Muscle layer of colon (tissue), 2 donors: ENCODE data around the gene IFI44L.

Experiments used
- H3K27ac ChIP-seq: one replicate; pipeline ENCODE4 v1.7.0; 2013; ENCODE audit warnings: low read depth, mild to moderate bottlenecking, low read length, moderate library complexity
- H3K27me3 ChIP-seq, 2 donors: one replicate each; pipeline ENCODE4 v1.7.0; 2013; ENCODE audit warnings: low read length in 2 of 2, mild to moderate bottlenecking in 2 of 2; ENCODE audit not compliant: insufficient read depth in 2 of 2, control insufficient read depth in 1 of 2
- H3K36me3 ChIP-seq: one replicate; pipeline ENCODE4 v1.7.0; 2013; ENCODE audit warnings: mild to moderate bottlenecking, low read length; ENCODE audit not compliant: insufficient read depth
- H3K4me1 ChIP-seq: one replicate; pipeline ENCODE4 v1.7.0; 2013; ENCODE audit warnings: mild to moderate bottlenecking, low read length; ENCODE audit not compliant: insufficient read depth
- H3K4me3 ChIP-seq, 2 donors: one replicate each; pipeline ENCODE4 v1.7.0; 2013; ENCODE audit warnings: low read length in 2 of 2, low read depth in 1 of 2, mild to moderate bottlenecking in 1 of 2, moderate library complexity in 1 of 2
- H3K9ac ChIP-seq: one replicate; pipeline ENCODE4 v1.7.0; 2013; ENCODE audit warnings: low read length
- H3K9me3 ChIP-seq: one replicate; pipeline ENCODE4 v1.7.0; 2013; ENCODE audit warnings: mild to moderate bottlenecking, low read length
- donor health status: abdominal sarcoma.
- donor health status: Adenocarcinoma of cecum.

Gene IFI44L

GRCh38 chr1:78668427-78668826 is 48.2 kb downstream of the IFI44L start:
- Histone ChIP-seq H3K9ac (no peak overlapping the region), H3K27ac (no peak overlapping the region), H3K36me3 (no peaks in the 10 kb centered on the region), H3K27me3 (no peaks in the 10 kb centered on the region), H3K4me3 (no peak overlapping the region), H3K4me1 (no peaks in the 10 kb centered on the region), H3K9me3 (no peaks in the 10 kb centered on the region)

- Histone ChIP-seq H3K4me3 (no peak overlapping the region), H3K27ac (no peak overlapping the region), H3K36me3 (no peaks in the 10 kb centered on the region), H3K9ac (no peak overlapping the region), H3K9me3 (no peaks in the 10 kb centered on the region), H3K27me3 (no peaks in the 10 kb centered on the region), H3K4me1 (no peaks in the 10 kb centered on the region)
Measured at GRCh38 chr1:78672428-78672827, 52.2 kb downstream of the IFI44L start.

- Histone ChIP-seq H3K27ac (no peak overlapping the region), H3K27me3 (no peaks in the 10 kb centered on the region), H3K36me3 (no peaks in the 10 kb centered on the region), H3K9me3 (no peaks in the 10 kb centered on the region), H3K4me3 (no peak overlapping the region), H3K9ac (no peak overlapping the region), H3K4me1 (no peaks in the 10 kb centered on the region)
Measured at GRCh38 chr1:78673120-78673519, 52.9 kb downstream of the IFI44L start.

- H3K27ac ChIP-seq, result no peak overlapping the region
- H3K9ac ChIP-seq, result no peak overlapping the region
- no peak overlapping the region for H3K4me3 ChIP-seq
Measured at GRCh38 chr1:78676347-78676982, 56.2 kb downstream of the IFI44L start.

GRCh38 chr1:78676993-78677392 is 56.7 kb downstream of the IFI44L start:
- Histone ChIP-seq H3K9me3 (no peaks in the 10 kb centered on the region), H3K27me3 (no peaks in the 10 kb centered on the region), H3K36me3 (no peaks in the 10 kb centered on the region), H3K4me3 (no peak overlapping the region), H3K9ac (no peak overlapping the region), H3K27ac (no peak overlapping the region), H3K4me1 (no peaks in the 10 kb centered on the region)

More at GRCh38 chr1:78676347-78676982, 56.2 kb downstream of the IFI44L start:
- no peaks in the 10 kb centered on the region for H3K4me1 ChIP-seq
- H3K9me3 ChIP-seq, result no peaks in the 10 kb centered on the region
- H3K36me3 ChIP-seq, result no peaks in the 10 kb centered on the region
- no peaks in the 10 kb centered on the region for H3K27me3 ChIP-seq

GRCh38 chr1:78677788-78678187 is 57.5 kb downstream of the IFI44L start:
- Histone ChIP-seq H3K9me3 (no peaks in the 10 kb centered on the region), H3K9ac (no peak overlapping the region), H3K27ac (no peak overlapping the region), H3K27me3 (no peaks in the 10 kb centered on the region), H3K4me3 (no peak overlapping the region), H3K4me1 (no peaks in the 10 kb centered on the region), H3K36me3 (no peaks in the 10 kb centered on the region)

GRCh38 chr1:78678324-78678723 is 58.1 kb downstream of the IFI44L start:
- Histone ChIP-seq H3K4me1 (no peaks in the 10 kb centered on the region), H3K4me3 (no peak overlapping the region), H3K36me3 (no peaks in the 10 kb centered on the region), H3K27me3 (no peaks in the 10 kb centered on the region), H3K27ac (no peak overlapping the region), H3K9ac (no peak overlapping the region), H3K9me3 (no peaks in the 10 kb centered on the region)

GRCh38 chr1:78681265-78681664 is 61.0 kb downstream of the IFI44L start:
- no peak overlapping the region for H3K4me3 ChIP-seq
- H3K9me3 ChIP-seq, result no peaks in the 10 kb centered on the region
- no peaks in the 10 kb centered on the region for H3K36me3 ChIP-seq
- no peak overlapping the region for H3K27ac ChIP-seq
- no peaks in the 10 kb centered on the region for H3K27me3 ChIP-seq
- H3K4me1 ChIP-seq, result no peaks in the 10 kb centered on the region
- no peak overlapping the region for H3K9ac ChIP-seq

- Histone ChIP-seq H3K9ac (no peak overlapping the region), H3K4me1 (no peaks in the 10 kb centered on the region), H3K27me3 (no peaks in the 10 kb centered on the region), H3K27ac (no peak overlapping the region), H3K36me3 (no peaks in the 10 kb centered on the region), H3K4me3 (no peak overlapping the region), H3K9me3 (no peaks in the 10 kb centered on the region)
Measured at GRCh38 chr1:78682496-78682895, 62.2 kb downstream of the IFI44L start.

- no peaks in the 10 kb centered on the region for H3K9me3 ChIP-seq
- H3K27me3 ChIP-seq, result no peaks in the 10 kb centered on the region
- H3K27ac ChIP-seq, result no peak overlapping the region
- no peak overlapping the region for H3K9ac ChIP-seq
- H3K36me3 ChIP-seq, result no peaks in the 10 kb centered on the region
- H3K4me1 ChIP-seq, result no peaks in the 10 kb centered on the region
- no peak overlapping the region for H3K4me3 ChIP-seq
Measured at GRCh38 chr1:78683079-78683478, 62.8 kb downstream of the IFI44L start.

- H3K27ac ChIP-seq, result no peak overlapping the region
- H3K9me3 ChIP-seq, result no peaks in the 10 kb centered on the region
- H3K4me3 ChIP-seq, result no peak overlapping the region
- H3K4me1 ChIP-seq, result no peaks in the 10 kb centered on the region
- H3K36me3 ChIP-seq, result no peaks in the 10 kb centered on the region
- no peak overlapping the region for H3K9ac ChIP-seq
- H3K27me3 ChIP-seq, result no peaks in the 10 kb centered on the region
Measured at GRCh38 chr1:78687315-78687714, 67.1 kb downstream of the IFI44L start.

- no peaks in the 10 kb centered on the region for H3K4me1 ChIP-seq
- H3K27me3 ChIP-seq, result no peaks in the 10 kb centered on the region
- H3K9me3 ChIP-seq, result no peaks in the 10 kb centered on the region
- H3K4me3 ChIP-seq, result no peak overlapping the region
- H3K27ac ChIP-seq, result no peak overlapping the region
- no peaks in the 10 kb centered on the region for H3K36me3 ChIP-seq
- H3K9ac ChIP-seq, result no peak overlapping the region
Measured at GRCh38 chr1:78687914-78688313, 67.7 kb downstream of the IFI44L start.
